ENCODE measurements around the gene KRT80. TPM values are rescaled to one million over a fixed set of nuclear protein-coding genes. Genes with fewer than 3 reads are reported as not detected.

The KRT80 gene
- total and polyA plus RNA-seq, 2 of the 13 experiments (the other 11 are each of a cell fraction or from before 2014, with no cell fraction given), result 0.27 to 0.53 TPM

DNA sequence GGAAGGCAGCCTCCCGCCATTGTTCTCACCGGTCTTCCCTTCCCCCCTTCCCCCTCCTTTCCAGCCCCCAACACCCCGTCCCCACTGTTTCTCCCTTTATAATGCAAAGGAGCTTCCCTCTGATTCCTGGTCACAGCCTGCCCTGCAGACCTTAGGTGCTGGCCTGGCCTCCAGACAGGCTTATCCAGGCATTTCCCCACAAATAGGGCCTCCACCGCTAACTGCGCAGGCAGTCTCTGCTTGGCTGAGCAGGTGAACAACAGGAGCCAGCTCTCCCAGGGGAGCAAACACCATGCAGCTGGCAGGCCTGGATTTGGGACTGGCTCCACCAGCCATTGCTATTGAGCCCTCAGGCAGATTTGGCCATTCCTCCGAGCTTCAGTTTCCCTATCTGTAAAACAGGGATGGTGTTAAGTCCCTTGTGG lies 66.3 kb downstream of the KRT80 start:
- H3K27ac ChIP-seq (ENCODE audit: extremely low read length, insufficient read depth, low read length), result no peak overlapping the region
- H3K9me3 ChIP-seq (ENCODE audit: low read length), result no peaks in the 10 kb centered on the region
- H3K27me3 ChIP-seq (ENCODE audit: control insufficient read depth in 1 of 2, insufficient read depth in 2 of 2, low read length in 2 of 2), result peaks cover 4 to 36% of the 10 kb centered on the region in 2 experiments; a peak in 3 of 5 replicates
- no peaks in the 10 kb centered on the region for H4K20me1 ChIP-seq (ENCODE audit: insufficient read depth, low read length)
- in situ Hi-C loops (cut with HindIII; ENCODE audit: extremely low pct_ligation_motif_present, low pct_unique_long_range_greater_than_20kb), result loop anchor here (25.0 kb wide), 2 partner anchors 412 to 862 kb away; no protein-coding TSS in a partner anchor
- DNase-seq (ENCODE audit: low spot score) (no peak), ATAC-seq (no peak), FAIRE-seq (no peak)
- no peak overlapping the region for H2AFZ ChIP-seq (ENCODE audit: low read length)
- BruUV-seq (replicated peaks), result no TSS peak
- H3K4me1 ChIP-seq (ENCODE audit: insufficient read depth, low read length), result peaks cover 36% of the 10 kb centered on the region
- H3K4me2 ChIP-seq (ENCODE audit: low read depth, low read length), result no peak overlapping the region
- H3K4me3 ChIP-seq (replicated peaks in 1 of 3; ENCODE audit: insufficient read depth in 1 of 3, low read depth in 2 of 3, low read length in 3 of 3), result no peak overlapping the region
- no peaks in the 10 kb centered on the region for H3K36me3 ChIP-seq (replicated peaks in 1 of 2; ENCODE audit: control insufficient read depth in 1 of 2, insufficient read depth in 2 of 2, low read length in 2 of 2)
- ChIA-PET POLR2A (no interaction called here), CTCF (ENCODE audit: low intra/inter-chr PET ratio, low total read pairs) (no interaction called here)
- TF ChIP-seq CHD2 (IDR thresholded peaks at IDR 0.05; ENCODE audit: low read depth, low read length) (no peak), ZNF570 (CRISPR knock-in tag; IDR thresholded peaks at IDR 0.05; ENCODE audit: borderline replicate concordance) (no peak), ZMYM4 (CRISPR knock-in tag; IDR thresholded peaks at IDR 0.05) (no peak), ZNF331 (CRISPR knock-in tag; IDR thresholded peaks at IDR 0.05) (no peak), RFXANK (CRISPR knock-in tag; IDR thresholded peaks at IDR 0.05) (no peak), CENPT (CRISPR knock-in tag; IDR thresholded peaks at IDR 0.05; ENCODE audit: low read depth) (no peak), TSC22D2 (CRISPR knock-in tag; IDR thresholded peaks at IDR 0.05; ENCODE audit: borderline replicate concordance) (no peak), ZNF761 (CRISPR knock-in tag; conservative IDR thresholded peaks at IDR 0.05) (no peak), ELF4 (CRISPR knock-in tag; IDR thresholded peaks at IDR 0.05; ENCODE audit: borderline replicate concordance) (no peak), ARHGAP35 (CRISPR knock-in tag; IDR thresholded peaks at IDR 0.05; ENCODE audit: borderline replicate concordance) (no peak), AGO1 (IDR thresholded peaks at IDR 0.05; ENCODE audit: low read depth, low read length, poor library complexity, severe bottlenecking) (no peak), ELF3 (CRISPR knock-in tag; IDR thresholded peaks at IDR 0.05) (no peak), ZNF230 (CRISPR knock-in tag; IDR thresholded peaks at IDR 0.05) (no peak), HNF4G (IDR thresholded peaks at IDR 0.05; ENCODE audit: borderline replicate concordance, low read depth, low read length) (no peak), HNF4G (CRISPR knock-in tag; IDR thresholded peaks at IDR 0.05; ENCODE audit: borderline replicate concordance, low read depth) (no peak), SUZ12 (IDR thresholded peaks at IDR 0.05; ENCODE audit: low read depth, low read length) (no peak)
- TF ChIP-seq, protein P1, sequence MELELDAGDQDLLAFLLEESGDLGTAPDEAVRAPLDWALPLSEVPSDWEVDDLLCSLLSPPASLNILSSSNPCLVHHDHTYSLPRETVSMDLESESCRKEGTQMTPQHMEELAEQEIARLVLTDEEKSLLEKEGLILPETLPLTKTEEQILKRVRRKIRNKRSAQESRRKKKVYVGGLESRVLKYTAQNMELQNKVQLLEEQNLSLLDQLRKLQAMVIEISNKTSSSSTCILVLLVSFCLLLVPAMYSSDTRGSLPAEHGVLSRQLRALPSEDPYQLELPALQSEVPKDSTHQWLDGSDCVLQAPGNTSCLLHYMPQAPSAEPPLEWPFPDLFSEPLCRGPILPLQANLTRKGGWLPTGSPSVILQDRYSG (CRISPR knock-in tag; IDR thresholded peaks at IDR 0.05), result no peak
- TF ChIP-seq, protein P2, sequence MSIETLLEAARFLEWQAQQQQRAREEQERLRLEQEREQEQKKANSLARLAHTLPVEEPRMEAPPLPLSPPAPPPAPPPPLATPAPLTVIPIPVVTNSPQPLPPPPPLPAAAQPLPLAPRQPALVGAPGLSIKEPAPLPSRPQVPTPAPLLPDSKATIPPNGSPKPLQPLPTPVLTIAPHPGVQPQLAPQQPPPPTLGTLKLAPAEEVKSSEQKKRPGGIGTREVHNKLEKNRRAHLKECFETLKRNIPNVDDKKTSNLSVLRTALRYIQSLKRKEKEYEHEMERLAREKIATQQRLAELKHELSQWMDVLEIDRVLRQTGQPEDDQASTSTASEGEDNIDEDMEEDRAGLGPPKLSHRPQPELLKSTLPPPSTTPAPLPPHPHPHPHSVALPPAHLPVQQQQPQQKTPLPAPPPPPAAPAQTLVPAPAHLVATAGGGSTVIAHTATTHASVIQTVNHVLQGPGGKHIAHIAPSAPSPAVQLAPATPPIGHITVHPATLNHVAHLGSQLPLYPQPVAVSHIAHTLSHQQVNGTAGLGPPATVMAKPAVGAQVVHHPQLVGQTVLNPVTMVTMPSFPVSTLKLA (IDR thresholded peaks at IDR 0.05), result no peak
- TF ChIP-seq, protein P3, sequence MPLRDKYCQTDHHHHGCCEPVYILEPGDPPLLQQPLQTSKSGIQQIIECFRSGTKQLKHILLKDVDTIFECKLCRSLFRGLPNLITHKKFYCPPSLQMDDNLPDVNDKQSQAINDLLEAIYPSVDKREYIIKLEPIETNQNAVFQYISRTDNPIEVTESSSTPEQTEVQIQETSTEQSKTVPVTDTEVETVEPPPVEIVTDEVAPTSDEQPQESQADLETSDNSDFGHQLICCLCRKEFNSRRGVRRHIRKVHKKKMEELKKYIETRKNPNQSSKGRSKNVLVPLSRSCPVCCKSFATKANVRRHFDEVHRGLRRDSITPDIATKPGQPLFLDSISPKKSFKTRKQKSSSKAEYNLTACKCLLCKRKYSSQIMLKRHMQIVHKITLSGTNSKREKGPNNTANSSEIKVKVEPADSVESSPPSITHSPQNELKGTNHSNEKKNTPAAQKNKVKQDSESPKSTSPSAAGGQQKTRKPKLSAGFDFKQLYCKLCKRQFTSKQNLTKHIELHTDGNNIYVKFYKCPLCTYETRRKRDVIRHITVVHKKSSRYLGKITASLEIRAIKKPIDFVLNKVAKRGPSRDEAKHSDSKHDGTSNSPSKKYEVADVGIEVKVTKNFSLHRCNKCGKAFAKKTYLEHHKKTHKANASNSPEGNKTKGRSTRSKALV (CRISPR knock-in tag; IDR thresholded peaks at IDR 0.05), result no peak
- TF ChIP-seq, protein P4, sequence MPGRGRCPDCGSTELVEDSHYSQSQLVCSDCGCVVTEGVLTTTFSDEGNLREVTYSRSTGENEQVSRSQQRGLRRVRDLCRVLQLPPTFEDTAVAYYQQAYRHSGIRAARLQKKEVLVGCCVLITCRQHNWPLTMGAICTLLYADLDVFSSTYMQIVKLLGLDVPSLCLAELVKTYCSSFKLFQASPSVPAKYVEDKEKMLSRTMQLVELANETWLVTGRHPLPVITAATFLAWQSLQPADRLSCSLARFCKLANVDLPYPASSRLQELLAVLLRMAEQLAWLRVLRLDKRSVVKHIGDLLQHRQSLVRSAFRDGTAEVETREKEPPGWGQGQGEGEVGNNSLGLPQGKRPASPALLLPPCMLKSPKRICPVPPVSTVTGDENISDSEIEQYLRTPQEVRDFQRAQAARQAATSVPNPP (CRISPR knock-in tag; IDR thresholded peaks at IDR 0.05), result no peak
- no peak overlapping the region for H3K9ac ChIP-seq (ENCODE audit: insufficient read depth, low read depth, low read length)
- WGBS (ENCODE audit: low lambda C conversion rate), result 44% methylated on average over 6 of the region's 6 CpGs
- intact Hi-C loops (cut with micrococcal nuclease; ENCODE audit: unreplicated experiment), result no loop called here
- no peaks in the 10 kb centered on the region for H3K79me2 ChIP-seq (ENCODE audit: insufficient read depth, low read length)
